GM19035 (cell line): ENCODE data around the gene RAVER1.
"Not testable (repeated sequence)": the region's sequence is repeated elsewhere in the genome, so short reads cannot be mapped to it uniquely, and the experiment has no call there.

Source experiments
- ATAC-seq: cut with Tn5 transposase; IDR thresholded peaks from one replicate; pipeline ENCODE4 v1.9.1; 2021; ENCODE audit not compliant: unreplicated experiment

RAVER1 gene, protein sequence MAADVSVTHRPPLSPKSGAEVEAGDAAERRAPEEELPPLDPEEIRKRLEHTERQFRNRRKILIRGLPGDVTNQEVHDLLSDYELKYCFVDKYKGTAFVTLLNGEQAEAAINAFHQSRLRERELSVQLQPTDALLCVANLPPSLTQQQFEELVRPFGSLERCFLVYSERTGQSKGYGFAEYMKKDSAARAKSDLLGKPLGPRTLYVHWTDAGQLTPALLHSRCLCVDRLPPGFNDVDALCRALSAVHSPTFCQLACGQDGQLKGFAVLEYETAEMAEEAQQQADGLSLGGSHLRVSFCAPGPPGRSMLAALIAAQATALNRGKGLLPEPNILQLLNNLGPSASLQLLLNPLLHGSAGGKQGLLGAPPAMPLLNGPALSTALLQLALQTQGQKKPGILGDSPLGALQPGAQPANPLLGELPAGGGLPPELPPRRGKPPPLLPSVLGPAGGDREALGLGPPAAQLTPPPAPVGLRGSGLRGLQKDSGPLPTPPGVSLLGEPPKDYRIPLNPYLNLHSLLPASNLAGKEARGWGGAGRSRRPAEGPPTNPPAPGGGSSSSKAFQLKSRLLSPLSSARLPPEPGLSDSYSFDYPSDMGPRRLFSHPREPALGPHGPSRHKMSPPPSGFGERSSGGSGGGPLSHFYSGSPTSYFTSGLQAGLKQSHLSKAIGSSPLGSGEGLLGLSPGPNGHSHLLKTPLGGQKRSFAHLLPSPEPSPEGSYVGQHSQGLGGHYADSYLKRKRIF

DNA sequence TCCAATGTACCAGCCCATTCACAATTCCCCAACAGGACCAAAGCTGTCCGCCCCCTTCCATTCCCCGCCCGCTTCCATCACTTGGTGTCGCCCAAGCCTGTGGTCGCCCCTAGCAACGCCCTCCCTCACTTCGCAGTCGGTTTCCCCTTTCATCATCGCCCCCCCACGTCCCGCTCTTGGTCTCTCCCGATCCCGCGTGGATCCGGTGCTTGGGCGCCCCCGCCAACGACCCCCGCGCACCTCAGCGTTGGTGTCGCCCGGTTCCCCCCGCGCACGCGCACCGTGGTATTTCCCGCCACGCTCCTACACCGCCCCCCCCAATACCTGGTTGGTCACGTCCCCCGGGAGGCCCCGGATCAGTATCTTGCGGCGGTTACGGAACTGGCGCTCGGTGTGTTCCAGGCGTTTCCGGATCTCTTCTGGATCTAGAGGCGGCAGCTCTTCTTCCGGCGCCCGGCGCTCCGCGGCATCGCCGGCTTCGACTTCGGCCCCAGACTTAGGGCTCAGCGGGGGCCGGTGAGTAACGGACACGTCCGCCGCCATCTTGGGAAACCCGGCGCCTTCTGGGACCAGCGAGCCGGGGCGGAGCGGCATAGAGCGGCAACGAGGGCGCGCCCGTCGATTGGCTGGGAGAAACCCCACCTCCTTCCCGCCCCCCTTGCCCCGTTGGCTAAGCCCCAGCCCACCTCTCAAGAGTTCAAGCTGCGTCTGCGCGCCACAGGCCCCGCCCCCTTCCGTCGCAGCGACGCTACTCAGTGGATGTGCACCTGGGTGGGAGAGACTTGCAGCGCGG is at the start of gene RAVER1:
Gene RAVER1, minus strand, starts transcription at position 565 of the 793 bp plus-strand sequence. Its CDS starts 22 bp downstream, at position 543.
- ATAC-seq, result peak; percentile 87

DNA sequence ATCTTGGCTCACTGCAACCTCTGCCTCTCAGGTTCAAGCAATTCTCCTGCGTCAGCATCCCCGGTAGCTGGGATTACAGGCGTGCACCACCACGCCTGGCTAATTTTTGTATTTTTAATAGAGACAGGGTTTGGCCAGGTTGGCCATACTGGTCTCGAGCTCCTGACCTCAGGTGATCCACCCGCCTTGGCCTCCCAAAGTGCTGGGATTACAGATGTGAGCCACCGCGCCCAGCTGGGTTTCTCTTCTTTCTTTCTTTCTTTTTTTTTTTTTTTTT is 49.8 kb upstream of the RAVER1 start:
- ATAC-seq, result not testable (repeated sequence)

GRCh38 chr19:10380313-10381102 is 47.2 kb upstream of the RAVER1 start, which contains the start of gene TYK2:
Gene TYK2 (minus strand): TSS chr19:10380572. CDS start chr19:10378406, 2,166 bp downstream.
- ATAC-seq, result peak; percentile 91

DNA sequence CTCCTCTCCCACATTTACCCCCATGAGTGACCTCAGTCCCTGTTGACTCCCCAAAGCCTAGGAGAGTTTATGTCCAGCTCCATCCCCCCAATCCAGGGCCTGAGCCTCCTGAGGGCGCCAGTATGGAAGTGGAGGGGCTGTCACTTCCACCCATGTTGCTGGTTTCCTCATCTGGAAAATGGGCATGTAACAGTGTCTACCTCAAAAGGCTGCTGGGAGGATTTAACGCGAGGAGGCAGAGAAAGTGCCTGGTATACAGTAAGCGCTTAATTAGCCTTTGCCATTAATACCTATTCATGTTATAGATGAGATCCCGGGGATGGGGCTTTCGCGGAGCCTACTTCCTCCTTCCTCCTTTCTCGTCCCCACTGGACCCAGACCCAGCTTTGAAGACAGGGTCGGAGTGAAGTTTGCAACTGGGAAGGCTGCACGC is 46.6 kb upstream of the RAVER1 start:
- no peak for ATAC-seq

GRCh38 chr19:10378124-10378523 is 44.8 kb upstream of the RAVER1 start:
- ATAC-seq, result no peak

DNA sequence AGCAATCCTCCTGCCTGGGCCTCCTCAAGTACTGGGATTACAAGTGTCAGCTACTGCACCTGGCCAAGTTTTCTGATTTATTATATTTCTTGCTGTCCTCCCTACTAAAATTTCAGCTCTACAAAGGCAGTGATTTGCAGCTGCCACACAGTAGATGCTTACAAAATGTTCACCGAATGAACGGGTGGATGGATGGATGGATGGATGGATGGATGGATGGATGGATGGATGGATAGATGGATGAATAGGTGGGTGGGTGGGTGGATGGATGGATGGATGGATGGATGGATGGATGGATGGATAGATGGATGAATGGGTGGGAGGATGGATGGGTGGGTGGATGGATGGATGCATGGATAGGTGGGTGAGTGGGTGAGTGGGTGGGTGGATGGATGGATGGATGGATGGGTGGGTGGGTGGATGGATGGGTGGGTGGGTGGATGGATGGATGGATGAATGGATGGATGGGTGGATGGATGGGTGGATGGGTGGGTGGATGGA is 43.9 kb upstream of the RAVER1 start:
- ATAC-seq, result not testable (repeated sequence)

DNA sequence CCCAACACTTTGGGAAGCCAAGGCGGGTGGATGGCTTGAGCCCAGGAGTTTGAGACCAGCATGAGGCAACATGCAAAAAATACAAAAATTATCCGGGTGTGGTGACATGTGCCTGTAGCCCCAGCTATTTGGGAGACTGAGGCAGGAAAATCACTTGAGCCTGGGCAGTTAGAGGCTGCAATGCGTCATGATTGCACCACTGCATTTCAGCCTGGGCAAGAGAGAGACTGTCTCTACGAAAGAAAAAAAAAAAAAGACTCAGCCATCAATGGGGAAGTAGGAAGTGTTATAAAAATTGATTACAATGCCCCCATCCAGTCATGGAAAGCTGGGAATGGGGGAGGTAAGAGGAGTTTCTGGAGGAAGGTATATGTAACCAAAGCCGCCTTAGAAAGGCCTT is 41.6 kb upstream of the RAVER1 start:
- no peak for ATAC-seq

DNA sequence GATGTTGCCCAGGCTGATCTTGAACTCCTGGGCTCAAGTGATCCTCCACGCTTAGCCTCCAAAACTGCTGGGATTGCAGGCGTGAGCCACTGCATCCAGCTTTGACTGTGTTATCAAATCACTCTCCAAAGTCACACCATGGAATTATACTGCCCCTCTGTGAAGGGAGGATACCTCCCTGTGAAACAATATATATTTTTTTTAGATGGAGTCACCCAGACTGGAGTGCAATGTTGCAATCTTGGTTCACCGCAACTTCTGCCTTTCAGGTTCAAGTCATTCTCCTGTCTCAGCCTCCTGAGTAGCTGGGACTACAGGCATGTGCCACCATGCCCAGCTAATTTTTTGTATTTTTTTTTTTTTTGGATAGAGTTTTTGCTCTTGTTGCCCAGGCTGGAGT is 39.4 kb upstream of the RAVER1 start:
- no peak for ATAC-seq

DNA sequence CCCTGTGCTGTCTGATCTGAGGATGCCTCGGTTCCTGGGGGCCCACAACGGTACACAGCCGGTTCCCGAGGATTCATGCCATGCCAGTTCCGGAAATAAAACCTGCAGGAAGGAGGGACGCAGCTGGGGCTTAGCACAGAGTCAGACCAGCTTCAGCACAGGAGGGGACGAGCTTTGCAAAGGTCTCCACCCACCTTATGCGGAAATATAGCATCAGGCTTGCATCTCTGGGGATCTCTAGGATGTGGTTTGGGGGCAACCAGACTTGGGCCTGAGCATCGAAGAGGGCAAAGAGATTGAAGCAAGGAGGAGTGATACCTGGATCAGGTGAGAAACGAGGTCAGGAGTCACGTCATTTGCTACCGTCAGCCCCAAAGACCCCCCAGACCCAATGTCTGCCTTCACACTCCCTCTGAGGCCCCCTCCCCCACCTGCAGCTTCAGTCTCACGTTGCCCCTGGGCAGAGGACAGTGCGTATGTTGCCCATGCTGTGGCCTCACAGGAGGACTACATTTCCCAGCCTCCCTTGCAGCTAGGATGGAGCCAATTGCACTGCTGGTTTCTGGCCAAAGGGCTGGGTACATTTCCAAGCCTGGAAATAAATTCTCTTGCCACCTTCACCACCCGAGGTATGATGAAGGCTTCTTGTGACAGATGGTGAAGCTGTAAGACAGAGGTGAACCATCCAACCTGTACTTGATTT is 34.9 kb upstream of the RAVER1 start:
- ATAC-seq, result no peak

DNA sequence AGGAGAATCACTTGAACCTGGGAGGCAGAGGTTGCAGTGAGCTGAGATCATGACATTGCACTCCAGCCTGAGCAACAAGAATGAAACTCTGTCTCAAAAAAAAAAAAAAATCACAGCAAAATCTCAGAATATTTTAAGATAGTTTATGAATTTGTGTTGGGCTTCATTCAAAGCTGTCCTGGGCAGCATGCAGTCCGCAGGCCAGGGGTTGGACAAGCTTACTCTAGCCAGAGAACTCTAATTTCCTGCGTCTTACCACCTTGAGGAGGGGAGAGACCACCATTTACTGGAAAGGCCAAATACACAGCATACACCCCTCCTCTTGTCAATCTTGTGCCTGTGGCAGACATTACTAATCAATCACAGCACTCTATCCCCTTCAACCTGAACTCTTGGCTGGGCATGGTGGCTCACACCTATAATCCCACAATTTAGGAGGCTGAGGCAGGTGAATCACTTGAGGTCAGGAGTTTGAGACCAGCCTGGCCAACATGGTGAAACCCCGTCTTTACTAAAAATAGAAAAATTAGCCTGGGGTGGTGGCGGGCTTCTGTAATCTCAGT is 33.7 kb upstream of the RAVER1 start:
- ATAC-seq, result not testable (repeated sequence)

DNA sequence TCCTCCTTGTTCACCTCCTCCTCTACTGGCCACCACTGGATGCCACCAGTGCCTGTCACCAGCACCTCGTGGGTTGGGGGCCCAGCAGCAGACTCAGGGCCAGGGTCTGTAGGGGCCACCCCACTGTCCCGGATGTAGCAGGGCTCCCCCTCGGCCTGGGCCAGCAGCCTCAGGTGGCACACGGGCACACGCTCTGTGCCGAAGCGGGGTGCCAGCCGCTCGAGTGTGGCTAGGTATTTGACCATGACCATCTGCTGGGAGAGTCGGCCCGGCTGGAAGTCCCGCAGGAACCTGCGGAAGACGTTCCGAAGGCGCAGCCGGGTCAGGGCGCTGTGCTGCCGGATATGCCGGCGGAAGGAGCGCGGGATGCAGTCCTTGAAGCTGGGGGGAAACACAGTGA is 32.2 kb upstream of the RAVER1 start:
- ATAC-seq, result no peak

GRCh38 chr19:10364644-10365043 is 31.3 kb upstream of the RAVER1 start:
- no peak for ATAC-seq

DNA sequence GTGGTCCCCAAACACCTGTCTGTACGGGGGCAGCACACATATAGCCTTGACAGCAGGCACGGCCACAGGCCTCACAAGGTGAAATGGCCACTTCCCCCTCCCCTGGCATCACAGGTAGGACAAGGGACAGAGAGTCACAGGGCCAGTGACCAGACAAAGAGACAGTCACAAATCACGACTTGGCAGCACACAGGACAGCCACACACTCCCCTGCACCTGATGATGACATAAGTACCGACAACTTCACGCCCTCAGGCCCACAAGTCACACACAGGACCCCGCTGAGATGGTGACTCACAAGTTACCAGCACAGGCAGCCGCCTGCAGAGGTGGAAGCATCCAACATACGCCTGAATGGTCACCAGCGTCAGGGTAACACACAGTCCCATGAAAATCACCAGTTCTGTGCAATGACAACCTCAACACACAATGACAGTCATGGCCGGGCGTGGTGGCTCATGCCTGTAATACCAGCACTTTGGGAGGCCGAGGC is 30.5 kb upstream of the RAVER1 start:
- no peak for ATAC-seq

GRCh38 chr19:10362259-10362658 is 28.9 kb upstream of the RAVER1 start:
- no peak for ATAC-seq

DNA sequence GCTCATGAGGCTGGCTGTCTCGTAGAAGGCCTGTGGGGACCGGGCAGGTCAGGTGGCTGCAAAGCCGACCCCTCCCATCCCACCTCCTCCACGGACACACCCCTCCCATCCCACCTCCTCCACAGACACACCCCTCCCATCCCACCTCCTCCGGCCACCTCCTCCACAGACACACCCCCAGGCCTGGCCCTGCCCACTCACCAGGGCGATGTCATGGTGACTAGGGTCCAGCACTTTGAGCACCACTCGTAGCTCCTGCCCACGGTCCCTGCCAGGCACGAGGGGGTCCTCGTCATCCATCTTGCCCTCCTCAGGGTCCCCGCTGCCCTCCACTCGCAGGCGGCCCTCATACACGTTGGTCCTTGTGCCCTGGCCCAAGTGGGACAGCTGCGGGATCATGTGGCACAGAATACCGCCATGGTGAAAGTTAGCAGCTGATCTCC is 28.3 kb upstream of the RAVER1 start:
- ATAC-seq, result no peak

DNA sequence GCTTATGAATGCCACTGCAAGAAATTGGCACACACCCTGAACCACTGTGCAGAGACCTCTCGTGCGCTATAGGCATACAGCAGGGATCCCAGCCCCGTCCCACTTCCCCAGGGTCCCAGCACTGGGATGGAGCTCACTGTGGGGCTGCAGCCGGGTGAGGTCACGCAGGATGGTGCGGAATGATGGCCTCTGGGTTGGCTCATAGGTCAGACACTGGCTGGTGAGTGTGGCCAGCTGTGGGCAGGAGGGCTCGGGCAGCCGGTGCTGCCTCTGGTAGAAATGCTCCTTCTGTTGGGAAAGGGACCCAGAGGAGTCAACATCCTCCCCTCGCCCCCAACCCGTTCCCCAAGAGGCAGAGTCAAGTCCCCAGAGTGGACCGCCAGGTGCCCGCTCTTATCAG is 23.1 kb upstream of the RAVER1 start:
- no peak for ATAC-seq

- ATAC-seq, result no peak
These were observed 20.6 kb upstream of the RAVER1 start for GRCh38 chr19:10353793-10354391.

DNA sequence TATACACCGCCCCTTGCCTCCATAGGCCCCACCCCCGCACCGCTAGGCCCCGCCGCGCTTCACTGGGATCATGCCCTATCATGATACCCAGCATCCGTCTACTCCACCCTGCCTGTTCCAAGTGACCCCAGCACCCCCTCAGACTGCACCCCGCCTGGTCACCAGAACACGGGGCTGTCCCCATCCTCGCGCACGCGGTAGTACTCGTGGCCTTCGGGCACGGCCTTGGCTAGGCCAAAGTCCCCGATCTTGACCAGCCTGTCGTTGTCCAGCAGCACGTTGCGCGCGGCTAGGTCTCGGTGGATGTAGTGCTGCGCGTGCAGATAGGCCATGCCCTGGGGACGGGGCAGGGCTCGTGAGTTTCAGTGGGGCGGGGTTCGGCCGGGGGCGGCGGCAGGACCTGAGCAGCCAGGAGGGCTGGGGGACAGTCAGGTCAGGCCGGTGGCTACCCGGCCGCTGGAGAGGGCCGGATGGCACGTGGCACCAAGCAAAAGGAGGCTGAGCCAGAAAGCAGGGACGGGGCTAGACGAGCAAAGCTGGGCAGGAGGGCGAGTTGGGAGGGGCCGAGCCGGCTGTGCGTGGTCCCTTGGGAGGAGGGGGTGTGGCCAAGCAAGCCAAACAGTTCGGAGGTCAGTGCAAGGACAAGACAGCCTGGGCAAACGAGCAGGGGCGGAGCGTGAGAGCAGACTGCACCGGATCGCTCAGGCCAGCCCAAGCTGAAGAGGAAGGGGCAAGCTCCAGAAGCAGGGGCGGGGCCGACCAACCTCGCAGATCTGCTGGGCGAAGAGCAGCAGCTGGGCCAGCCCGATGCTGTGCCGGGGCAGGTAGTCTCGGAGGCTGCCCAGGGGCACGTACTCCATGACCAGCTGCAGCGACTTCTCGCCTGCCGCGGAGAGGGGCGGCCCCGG is 19.7 kb upstream of the RAVER1 start:
- no peak for ATAC-seq
